ENCODE results near the gene AZU1. TPM values are rescaled to one million over a fixed set of nuclear protein-coding genes. Genes with fewer than 3 reads are reported as not detected.

The AZU1 gene
- total RNA-seq, 1 donor from 2014 or later: 1.9 TPM

DNA sequence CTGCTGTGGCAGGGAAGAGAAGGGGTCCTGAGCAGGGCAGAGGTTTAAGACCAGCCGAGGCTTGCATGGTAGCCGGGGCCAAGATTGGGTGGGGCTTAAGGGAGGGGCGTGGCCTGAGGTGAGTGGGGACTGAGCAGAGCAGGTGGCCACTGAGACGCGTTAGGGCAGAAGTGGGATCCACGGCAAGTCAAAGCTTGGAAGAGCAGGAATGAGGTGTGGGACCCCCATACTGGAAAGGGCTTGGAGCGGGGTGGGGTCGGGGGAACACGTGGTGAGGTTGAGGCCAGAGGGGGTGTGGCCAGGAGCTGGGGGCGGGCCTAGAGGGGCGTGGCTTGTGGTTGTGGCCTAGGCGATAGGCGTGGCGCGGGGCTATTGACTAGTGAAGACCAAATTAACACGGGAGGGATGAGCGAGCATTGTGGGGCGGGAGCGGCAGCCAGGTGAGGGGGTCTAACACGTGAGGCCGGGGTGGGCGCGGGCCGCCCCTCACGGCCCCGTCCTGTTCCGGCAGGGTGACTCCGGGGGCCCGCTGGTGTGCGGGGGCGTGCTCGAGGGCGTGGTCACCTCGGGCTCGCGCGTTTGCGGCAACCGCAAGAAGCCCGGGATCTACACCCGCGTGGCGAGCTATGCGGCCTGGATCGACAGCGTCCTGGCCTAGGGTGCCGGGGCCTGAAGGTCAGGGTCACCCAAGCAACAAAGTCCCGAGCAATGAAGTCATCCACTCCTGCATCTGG lies 35.1 kb downstream of the AZU1 start:
- DNase-seq (ENCODE audit: low spot score) (peak; percentile 84), ATAC-seq (peak; percentile 6)
- intact Hi-C loops (cut with DNase I): no loop called here

DNA sequence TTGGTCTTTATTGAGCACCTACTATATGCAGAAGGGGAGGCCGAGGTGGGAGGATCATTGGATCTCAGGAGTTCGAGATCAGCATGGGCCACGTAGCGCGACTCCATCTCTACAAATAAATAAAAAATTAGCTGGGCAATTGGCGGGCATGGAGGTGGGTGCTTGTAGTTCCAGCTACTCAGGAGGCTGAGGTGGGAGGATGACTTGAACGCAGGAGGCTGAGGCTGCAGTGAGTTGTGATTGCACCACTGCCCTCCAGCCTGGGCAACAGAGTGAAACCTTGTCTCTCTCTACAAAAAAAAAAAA lies 35.6 kb downstream of the AZU1 start:
- intact Hi-C loops (cut with DNase I): no loop called here
- no peak for DNase-seq (ENCODE audit: low spot score)
- ATAC-seq: no peak

DNA sequence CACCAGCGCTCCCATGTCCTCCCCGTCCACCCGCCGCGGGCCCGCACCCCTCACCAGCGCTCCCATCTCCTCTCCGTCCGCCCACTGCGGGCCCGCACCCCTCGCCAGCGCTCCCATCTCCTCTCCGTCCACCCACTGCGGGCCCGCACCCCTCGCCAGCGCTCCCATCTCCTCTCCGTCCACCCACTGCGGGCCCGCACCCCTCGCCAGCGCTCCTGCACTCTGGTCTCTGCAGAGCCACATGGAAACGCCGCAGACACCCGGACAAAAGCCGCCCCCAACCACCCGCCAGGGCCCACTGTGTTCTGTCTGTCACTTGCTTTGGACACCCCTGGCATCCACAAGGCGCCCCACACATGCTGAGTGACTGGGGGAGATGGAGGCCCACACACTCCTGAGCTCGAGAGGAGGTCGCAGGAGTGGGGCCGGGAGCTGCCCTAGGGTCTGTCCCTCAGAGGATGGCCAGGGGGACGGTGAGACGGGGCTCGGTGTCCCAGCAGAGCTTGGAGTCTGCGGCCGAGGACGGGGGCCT lies 39.2 kb downstream of the AZU1 start:
- DNase-seq (ENCODE audit: low spot score) (no peak), ATAC-seq (no peak)
- intact Hi-C loops (cut with DNase I): no loop called here

DNA sequence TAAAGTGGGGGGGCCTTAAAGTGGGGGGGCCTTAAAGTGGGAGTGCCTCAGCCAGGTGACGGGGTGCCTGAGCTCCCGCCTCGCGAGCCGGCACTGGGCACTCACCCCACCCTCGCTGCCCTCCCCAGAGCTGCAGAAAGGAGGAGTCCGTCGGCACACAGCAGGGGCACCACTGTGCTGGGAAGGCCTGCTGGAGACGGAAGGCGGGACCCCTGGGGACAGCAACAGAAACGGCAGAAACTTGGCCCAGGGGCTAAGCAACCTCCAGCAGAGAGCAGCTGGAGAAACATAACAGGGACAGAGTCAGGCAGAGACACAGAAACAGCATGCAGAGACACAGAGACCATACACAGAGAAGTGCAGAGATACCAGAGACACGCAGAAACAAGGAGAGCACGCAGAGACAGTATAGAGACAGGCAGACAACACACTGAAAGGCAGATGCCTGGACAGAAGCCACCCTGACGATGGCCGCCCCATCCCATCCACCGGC lies 39.7 kb downstream of the AZU1 start:
- ATAC-seq (peak; percentile 14), DNase-seq (ENCODE audit: low spot score) (no peak)
- intact Hi-C loops (cut with DNase I): no loop called here

DNA sequence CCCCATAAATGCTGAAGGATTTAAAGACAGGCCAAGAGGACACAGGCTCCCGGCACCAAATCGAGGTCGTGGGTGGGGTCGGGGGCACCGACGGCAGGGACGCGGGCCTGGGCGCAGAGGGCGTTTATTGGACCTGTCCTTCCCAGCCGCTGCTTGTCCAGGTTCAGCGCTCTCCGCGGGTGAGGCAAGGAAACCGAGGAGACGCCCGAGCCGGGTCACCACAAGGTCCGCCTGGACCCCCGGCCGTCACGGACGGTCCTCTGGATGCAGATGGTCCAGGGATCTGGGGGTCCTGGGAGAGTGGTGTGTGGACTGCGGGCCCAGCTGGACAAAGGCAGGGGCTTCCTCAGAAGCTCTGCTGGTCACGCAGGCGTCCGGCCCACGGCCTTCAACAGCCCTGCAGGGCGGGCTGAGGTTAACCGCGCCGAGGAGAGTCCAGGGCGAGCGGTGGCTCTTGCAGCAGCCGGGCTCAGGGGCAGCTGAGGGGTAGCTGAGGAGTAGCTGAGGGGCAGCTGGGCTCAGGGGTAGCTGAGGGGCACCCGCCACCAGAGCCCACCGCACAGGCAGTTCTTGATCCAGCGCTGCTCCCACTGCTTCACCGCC lies 40.3 kb downstream of the AZU1 start:
- intact Hi-C loops (cut with DNase I): no loop called here
- DNase-seq (ENCODE audit: low spot score) (no peak), ATAC-seq (no peak)

DNA sequence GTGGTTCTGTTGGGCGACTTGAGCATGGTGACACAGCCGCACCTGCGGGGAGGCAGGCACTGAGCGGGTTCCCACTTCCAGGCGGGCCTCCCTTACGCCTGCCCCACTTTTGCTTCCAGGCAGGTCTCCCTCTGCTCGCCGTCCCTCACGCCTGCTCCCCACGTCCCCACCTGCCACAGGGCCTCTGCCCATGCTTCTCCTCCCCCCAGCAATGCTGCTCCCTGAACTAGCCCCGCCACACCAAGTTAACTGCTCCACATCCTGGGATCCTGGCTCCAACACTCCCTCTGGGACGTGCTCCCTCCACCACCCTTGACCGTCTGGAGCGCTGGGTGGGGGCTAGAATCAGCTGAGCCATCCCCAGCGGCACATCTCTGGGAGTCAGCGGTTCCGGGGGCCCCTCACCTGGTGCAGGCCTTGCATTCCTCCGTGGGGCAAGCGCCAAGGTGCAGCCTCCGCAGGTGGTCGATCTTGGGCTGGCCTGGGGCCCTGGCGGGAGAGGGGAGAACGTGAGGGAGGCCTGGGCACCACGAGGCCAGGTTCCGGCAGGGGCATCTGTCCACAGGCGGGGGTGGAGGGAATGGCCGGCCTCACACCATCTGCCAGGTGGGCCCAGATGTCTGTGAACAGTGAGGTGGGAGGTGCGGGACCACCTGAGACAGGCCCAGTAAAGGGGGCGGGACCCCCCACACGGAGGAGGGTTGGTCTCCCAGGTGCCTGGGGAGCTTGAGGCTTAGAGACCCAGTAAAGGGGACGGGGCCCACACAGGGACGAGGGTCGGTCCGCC lies 41.0 kb downstream of the AZU1 start:
- intact Hi-C loops (cut with DNase I): no loop called here
- ATAC-seq: peak; percentile 2
- DNase-seq (ENCODE audit: low spot score): no peak

DNA sequence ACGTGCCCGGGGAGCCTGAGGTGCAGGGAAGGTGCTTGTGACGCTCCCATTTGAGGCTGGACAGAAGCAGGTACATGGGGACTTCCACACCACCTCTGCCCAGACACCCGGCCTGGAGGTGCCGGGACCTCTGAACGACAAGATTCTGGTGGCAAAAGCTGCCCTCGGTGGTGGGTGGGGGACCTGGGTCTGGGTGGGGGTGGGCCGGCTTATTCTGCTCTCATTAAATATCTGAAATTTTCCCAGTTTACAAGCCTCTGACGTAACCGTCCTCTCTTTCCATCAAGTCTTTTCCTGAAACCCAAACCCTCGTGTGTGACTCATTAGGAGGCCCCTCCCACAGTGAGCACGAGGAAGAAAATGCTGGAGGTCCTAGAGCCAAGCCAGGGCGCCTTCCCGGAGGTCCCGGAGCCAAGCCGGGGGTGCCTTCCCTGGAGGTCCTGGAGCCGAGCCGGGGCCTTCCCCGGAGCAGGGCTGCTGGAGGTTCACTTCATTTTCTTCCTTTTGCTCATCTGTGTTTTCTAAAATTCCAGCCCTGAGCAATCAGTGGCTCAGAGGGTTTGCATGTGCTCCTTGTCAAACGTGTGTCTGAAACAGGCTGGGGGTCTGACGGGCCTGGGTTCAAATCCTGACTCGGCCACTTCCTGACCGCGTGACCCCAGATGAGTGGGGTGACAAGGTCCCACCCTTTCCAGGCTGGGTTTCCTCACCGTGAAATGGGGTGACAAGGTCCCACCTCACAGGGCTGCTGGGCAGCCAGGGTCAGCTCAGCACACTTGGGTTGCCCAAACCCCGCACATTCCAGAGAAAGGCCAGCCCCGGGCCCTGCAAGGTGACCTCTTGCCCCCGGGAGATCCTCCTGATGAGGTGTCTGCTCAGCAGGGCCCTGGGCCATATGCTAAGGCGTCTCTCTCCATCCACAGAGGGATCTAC lies 41.9 kb downstream of the AZU1 start:
- ATAC-seq: peak; percentile 77
- intact Hi-C loops (cut with DNase I): no loop called here
- DNase-seq (ENCODE audit: low spot score): peak; percentile 87

DNA sequence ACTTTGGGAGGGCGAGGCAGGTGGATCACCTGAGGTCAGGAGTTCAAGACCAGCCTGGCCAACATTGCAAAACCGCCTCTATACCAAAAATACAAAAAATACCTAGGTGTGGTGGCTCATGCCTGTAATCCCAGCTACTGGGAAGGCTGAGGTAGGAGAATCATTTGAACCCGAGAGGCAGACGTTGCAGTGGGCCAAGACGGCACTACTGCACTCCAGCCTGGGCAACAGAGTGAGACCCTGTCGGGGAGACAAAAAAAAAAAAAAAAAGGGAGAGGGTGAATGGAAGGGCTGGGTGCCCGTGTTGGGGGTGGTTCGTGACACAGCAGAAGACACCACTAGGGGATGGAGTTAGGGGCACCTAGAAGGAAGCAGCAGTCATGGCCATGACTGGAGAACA lies 42.7 kb downstream of the AZU1 start:
- no peak for ATAC-seq
- DNase-seq (ENCODE audit: low spot score): no peak
- intact Hi-C loops (cut with DNase I): no loop called here

DNA sequence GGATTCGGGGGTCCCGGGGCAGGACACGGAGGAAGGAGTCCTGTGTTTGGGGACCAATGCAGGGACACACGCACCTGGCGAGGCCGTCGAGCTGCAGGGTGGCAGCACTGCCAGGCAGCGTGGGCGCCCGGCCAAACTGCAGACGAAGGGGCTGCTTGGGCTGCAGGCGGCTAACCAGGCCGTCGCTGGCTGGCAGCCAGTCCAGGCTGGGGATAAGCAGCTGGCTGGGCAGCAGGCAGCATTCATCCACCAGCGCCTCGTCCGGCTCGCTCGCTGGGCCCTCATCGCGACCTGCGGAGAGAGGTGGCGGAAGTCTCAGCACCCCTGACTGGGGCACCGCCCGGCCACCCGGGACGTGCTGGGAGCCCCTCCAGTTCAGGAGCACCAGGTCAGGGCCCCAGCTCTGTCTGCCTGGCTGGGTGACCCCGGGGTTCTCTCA lies 43.3 kb downstream of the AZU1 start:
- ATAC-seq: no peak
- intact Hi-C loops (cut with DNase I): no loop called here
- no peak for DNase-seq (ENCODE audit: low spot score)

DNA sequence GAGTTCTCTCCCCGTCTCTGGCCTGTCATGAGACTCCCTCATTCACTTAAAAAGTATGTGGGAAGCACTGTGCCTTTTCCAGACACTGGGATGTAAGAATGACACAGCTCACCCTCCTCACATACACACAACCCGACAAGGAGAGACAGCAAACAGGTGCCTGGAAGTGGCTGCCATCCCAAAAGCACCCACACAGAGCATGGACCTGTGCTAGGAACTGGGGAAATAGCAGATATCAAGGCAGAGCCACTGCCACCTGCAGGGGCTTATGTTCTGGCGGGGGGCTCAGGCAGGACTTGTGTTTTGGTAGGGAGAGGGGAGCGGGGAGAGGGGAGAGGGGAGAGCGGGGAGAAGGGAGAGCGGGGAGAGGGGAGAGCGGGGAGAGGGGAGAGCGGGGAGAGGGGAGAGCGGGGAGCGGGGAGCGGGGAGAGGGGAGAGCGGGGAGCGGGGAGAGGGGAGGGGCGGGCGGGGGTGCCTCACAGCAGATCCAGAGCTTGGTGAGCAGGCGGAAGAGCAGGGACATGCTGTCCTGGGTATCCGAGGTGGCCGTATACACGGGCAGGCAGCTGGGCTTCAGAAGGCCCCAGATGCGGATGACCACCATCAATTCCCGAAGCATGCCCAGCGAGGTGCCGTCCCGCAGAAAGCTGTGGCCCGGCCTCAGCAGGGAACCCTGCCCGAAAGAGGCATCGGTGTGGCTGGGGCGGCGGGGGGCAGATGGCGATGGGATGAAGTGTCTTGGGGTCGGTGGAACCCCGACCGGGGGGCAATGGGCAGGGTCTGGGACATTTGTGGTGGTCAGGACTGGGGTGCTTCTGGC lies 44.0 kb downstream of the AZU1 start:
- no peak for ATAC-seq
- DNase-seq (ENCODE audit: low spot score): no peak
- intact Hi-C loops (cut with DNase I): no loop called here

DNA sequence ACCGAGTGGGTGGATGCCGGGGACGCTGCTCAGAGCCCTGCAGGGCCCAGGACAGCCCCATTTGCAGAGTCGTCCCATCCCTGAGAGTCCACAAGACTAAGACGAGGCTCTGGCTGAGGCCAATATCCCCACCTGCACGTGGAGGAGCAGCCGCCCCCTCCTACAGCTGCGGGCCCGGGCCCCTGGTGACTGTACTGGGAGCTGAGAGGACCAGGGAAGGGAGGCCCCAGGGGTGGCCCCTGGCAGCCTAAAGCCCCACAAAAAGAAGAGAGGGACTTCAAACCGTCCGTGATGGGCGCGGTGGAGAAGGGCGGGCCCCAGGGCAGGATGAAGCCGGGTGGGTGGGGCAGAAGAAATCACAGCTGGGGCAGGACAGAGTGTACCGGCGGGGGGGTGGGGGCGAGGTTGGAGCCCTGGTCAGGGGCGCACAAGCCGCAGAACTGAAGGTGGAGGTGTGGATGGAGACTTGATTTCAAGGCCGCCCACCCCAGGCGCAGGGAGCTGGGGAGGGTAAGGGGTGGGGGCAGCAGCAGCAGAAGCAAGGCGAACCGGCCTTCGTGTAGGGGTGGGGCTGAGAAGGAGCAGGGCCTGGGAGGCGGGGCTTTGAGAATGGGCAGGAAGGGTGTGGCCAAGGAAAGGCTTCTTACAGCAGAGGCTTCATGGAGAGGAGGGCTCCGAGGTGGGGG lies 44.8 kb downstream of the AZU1 start:
- DNase-seq (ENCODE audit: low spot score) (peak; percentile 79), ATAC-seq (peak; percentile 1)
- intact Hi-C loops (cut with DNase I): no loop called here

DNA sequence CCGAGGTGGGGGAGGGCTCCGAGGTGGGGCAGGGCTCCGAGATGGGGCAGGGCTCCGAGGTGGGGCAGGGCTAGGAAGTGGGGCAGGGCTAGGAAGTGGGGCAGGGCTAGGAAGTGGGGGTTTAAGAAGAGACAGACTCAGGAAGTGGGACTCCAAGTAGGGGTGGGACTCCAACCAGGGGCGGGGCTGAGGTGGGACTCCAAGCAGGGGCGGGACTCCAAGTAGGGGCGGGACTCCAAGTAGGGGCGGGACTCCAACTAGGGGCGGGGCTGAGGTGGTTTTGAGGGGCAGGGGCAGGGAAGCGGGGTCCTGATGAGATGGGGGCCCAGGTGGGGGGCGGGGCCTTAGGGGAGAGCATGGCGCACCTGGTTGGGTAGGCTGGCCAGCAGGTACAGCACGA lies 45.4 kb downstream of the AZU1 start:
- intact Hi-C loops (cut with DNase I): no loop called here
- ATAC-seq (no peak), DNase-seq (ENCODE audit: low spot score) (no peak)

DNA sequence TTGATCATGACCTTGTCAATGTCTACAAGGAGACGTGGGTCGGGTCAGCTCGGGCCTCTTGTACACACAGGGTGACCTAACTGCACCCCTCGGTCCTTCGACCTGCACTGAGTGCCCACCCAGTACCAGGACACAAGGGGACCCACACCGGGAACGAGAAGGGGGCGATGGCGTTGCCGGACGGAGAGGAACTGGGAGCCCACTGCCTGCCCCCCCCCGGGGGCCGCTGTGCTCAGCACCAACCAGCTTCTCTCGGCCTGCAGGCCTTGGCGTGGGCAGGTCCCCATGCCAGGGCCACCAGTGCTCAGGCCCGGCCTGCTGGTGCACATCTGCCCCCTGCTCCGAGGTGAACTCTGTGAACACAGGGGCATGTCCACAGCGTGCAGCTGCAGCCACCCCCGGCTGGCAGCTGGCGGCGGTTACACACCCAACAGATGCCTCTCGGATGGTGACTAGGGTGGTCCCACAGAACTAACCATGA lies 46.0 kb downstream of the AZU1 start:
- intact Hi-C loops (cut with DNase I): no loop called here
- ATAC-seq (no peak), DNase-seq (ENCODE audit: low spot score) (no peak)

DNA sequence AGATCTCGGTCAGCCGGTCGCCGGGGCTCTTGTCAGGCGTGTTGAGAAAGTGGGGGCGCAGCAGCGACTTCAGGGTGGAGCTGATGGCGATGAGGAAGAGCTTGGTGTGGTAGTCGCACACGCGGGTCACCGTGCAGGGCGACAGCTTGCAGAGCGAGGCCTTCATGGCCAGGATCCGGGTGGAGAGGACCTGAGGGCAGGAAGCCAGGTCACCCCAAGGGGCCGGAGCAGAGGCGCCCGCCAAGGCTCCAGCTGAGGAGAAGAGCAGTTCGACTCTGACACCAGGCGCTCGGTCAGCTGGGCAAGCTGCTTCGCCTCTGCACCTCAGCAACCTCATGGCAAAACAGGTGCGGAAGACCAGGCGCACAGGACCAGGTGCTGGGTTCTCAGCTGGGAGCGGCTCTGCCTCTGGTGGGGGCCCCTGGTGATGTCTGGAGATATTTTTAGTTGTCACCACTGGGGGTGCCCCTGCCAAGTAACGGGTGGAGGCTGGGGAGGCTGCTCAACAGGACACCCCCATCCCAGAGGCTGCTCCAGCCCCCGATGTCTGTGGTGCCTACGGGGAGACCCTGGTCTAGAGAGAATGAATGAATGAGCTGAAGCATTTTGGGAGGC lies 47.7 kb downstream of the AZU1 start:
- intact Hi-C loops (cut with DNase I): no loop called here
- no peak for ATAC-seq
- DNase-seq (ENCODE audit: low spot score): peak; percentile 61

DNA sequence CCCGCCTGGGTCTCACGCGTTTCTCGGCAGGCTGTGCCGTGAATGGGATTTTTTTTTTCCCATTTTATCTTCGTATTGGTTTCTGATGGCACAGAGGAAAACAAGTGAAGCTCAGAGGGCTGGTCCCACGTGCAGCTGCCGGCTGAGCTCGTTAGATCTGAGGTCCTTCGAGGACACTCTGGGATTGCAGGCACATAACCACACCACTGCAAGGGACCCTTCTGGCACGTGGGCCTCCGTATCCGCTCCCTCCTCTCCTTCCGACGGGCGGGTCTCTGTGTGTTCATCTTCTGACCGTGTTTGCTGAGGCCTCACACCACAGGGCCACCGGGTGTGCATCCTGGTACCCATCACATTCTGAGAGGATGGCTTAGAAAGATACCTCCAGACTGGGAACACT lies 48.5 kb downstream of the AZU1 start:
- no peak for DNase-seq (ENCODE audit: low spot score)
- intact Hi-C loops (cut with DNase I): no loop called here
- no peak for ATAC-seq

DNA sequence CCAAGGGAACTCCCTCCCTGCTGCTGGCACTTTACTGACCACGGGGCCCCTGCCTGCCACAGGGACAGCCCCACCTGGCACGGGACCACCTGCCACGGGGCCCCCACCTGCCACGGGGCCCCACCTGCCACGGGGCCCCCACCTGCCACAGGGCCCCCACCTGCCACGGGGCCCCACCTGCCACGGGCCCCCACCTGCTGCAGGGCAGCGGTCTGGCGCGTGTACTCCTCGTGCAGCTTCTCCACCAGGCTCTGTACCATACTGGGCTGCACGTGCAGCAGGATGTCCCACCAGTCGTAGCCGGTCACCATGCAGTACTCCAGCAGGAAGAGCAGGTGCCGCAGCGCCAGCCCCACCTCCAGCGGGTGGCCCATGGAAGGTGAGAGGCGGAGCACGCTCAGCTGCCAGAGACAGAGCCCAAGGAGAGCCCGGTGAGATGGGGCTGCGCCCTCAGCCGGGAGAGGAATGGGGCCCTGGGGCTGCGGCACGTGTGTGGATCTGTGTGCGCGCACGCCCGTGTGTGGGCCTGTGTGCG lies 49.2 kb downstream of the AZU1 start:
- intact Hi-C loops (cut with DNase I): no loop called here
- DNase-seq (ENCODE audit: low spot score) (no peak), ATAC-seq (no peak)

Measured in sciatic nerve (tissue), 2 donors.